HPDE6-E6E7 (cell line): ENCODE data around the gene CEP131.

Experiments used
- DNase-seq: peaks from one replicate; pipeline ENCODE4 v3.0.0; 2011; ENCODE audit warnings: missing footprints; ENCODE audit errors: extremely low spot score

CEP131 gene

GRCh38 chr17:81187120-81187519 lies 35.6 kb downstream of the CEP131 start:
- no peak for DNase-seq

DNA sequence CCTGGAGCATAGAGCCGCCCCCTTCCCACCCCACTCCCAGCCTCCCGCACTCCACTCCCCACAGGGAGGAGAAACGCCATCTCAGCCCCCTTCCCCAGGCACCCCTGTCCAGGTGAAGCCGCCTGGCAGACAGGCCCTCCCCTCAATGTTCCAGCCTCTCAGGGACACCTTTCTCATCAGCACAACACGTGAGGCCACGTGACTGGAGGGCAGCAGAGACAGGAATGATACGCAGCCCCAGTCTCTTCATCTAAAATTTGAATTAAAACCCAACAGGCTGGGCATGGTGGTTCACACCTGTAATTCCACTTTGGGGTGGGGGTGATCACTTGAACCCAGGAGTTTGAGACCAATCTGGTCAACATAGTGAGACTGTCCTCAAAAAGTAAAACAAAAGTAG lies 36.6 kb downstream of the CEP131 start:
- DNase-seq, result no peak

- DNase-seq, result no peak
Measured at GRCh38 chr17:81184555-81184954, 38.2 kb downstream of the CEP131 start.

GRCh38 chr17:81183807-81184206 lies 39.0 kb downstream of the CEP131 start:
- DNase-seq, result no peak

- no peak for DNase-seq
Measured at GRCh38 chr17:81183316-81183715, 39.4 kb downstream of the CEP131 start.

DNA sequence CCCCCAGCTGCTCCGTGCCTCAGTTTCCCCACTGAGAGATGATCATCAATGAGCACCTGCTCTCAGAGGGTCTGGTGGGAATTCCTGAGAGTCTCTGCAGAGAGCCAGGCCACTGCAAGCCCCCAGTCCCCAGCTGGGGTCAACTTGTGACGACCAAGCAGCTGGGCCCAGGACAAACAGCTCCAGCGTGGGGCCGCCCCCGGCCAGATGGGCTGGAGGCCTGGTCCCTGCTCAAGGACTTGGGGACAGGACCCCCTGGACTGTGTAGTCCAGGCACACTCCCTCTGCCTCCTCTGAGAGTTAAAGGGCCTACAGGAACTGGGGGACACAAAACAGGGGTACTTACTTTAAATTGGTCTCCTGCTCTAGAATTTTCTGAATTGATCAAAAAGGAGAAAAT lies 40.2 kb downstream of the CEP131 start:
- DNase-seq, result no peak

DNA sequence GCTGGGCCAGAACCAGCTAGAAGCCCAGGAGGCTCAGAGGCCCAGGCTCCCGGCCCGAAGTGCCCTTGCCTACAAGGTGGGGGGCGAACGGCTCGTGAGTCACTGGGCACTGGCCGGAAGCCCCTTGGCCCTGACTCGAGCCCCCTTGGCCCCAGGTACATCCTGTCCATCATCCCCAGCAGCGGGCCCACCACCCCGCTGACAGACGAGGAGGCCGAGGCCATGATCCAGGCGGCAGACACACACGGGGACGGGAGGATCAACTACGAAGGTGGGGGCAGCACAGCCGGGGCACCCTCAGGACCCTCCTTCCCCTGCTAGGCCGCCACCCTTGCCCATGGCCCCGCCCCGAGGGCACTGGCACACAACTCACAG lies 41.0 kb downstream of the CEP131 start:
- DNase-seq, result no peak

DNA sequence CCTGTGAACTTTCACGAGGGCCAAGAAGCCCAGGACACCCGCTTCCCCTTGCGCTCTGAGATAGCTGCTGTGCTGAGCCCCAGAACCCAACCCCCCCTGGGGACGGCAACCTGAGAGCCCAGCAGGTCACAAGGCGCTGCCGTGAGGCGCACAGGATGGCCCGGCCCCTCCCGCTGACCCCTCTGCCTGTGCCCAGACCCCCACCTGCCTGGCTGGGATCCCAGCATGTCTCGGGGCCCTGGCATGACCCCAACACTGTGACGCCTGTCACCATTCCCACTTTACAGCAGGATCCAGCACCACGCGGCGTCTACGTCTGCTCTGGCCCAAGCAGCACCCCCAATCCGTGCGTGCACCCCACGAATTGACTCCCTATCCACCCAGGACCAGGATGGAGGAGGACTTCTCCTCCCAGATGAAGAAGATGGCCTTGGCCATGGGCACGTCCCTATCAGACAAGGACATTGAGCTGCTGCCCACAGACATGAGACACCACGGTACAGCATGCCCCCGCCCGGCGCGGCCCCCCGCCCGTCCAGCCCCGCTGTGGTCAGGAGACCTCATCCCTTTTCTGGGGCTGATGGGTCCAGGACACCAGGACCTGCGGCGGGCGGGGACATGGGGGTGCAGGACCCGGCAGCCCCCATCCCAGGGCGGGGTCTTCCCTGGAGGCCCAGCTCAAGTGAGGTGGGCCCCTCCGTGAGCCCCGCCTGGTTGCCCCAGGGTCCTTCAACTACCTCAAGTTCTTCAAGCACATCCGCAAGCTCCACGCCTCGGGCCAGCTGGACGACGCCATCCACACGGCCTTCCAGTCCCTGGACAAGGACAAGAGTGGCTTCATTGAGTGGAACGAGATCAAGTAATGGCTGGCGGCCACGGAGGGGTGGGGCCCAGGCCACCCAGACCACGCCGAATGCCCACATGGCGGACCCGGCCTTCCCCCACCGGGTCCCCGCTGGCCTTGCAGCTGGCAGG lies 41.6 kb downstream of the CEP131 start:
- no peak for DNase-seq

GRCh38 chr17:81179861-81180260 lies 42.9 kb downstream of the CEP131 start:
- no peak for DNase-seq

DNA sequence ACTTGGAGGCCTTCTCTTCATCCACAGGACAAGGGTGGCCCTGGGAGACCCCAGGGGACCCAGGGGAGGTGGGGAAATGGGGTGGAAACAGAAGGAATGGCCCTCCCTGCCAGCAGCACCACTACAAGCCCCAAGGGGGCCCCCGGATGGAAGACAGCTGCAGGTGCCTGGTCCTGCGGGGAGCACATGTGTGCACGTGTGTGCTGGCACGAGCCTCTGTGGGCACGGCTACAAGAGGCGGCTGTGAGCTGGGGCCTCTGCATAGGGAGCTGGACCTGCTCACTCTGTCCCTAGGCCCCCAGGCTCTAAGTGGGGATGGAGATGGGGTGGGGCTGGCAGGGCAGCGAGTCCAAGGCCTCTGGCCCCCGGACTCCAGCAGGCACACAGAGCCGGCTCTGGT lies 43.5 kb downstream of the CEP131 start:
- DNase-seq, result no peak

GRCh38 chr17:81178136-81179091 lies 44.4 kb downstream of the CEP131 start:
- no peak for DNase-seq

DNA sequence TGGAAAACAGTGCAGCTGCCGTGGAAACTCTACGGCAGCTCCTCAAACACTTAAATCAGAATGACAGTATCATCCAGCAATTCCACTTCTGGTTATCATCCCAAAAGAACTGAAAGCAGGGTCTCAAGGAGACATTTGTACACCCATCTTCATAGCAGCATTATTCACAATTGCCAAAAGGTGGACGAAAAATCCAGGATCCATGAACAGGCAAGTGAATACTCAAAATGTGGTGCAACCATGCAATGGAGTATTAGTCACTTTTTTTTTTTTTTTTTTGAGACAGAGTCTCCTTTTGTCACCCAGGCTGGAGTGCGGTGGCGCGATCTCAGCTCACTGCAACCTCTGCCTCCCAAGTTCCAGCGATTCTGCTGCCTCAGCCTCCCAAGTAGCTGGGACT lies 46.1 kb downstream of the CEP131 start:
- no peak for DNase-seq

DNA sequence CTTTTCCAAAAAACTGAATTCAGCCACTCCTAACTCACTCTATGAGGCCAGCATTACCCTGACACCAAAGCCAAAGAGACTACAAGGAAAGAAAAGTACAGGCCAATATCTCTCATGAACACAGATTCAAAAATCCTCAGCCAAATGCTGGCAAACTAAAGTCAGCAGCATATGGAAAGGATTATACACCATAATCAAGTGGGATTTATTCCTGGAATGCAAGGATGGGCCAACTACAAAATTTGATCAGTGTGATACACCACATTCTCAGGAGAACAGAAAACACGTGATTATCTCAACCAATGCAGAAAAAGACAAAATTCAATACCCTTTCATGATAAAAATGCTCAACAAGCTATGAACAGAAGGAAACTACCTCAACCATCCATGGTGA lies 49.0 kb downstream of the CEP131 start:
- no peak for DNase-seq

DNA sequence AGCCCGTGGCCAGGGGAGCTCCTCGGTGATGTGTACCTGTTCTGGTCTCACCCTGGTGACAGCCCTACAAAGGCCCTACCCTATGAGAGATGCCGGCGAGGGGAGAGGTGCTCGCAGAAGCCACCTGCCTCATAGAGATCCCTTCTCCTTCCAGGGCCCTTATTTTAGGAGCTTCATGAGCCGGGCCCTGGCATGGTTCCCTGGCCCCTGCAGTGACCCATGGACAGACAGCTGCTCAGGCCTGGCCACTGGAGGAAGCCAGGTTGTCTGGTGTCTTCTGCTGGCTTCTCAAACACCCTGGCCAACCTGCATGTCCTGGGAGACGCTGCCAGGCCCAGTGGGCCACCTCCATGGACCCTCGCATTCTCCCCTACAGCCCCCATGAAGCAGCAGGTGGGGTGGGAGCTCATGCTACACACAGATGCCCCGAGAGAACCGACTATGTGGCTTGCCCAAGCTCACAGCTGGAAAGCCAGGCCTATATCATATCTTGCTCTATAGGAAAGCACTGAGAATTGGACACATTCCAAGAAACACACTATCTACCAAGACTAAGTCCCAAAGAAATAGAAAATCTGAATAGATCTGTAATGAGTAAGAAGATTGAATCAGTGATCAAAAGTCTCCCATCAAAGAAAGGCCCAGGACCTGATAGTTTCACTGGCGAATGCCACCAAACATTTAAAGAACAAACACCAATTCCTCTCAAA lies 49.6 kb downstream of the CEP131 start:
- no peak for DNase-seq

GRCh38 chr17:81171941-81172340 lies 50.8 kb downstream of the CEP131 start:
- DNase-seq, result no peak

GRCh38 chr17:81170727-81171494 lies 51.9 kb downstream of the CEP131 start:
- DNase-seq, result no peak

GRCh38 chr17:81169870-81170309 lies 52.9 kb downstream of the CEP131 start:
- no peak for DNase-seq

GRCh38 chr17:81167638-81168037 lies 55.1 kb downstream of the CEP131 start:
- DNase-seq, result no peak

DNA sequence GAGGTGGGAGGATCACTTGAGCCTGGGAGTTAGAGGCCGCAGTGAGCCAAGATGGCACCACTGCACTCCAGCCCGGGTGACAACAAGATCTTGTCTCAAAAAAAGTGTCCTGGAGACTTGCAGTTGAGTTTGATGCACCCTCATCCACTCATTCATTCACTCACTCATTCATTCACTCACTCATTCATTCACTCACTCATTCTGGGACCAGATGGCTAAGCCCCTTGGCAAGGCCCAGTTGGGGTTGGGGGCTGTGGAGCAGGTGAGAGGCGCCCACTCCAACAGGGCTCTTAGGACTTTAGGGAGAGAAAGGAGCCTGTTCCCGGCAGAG lies 55.6 kb downstream of the CEP131 start:
- no peak for DNase-seq

GRCh38 chr17:81166033-81166492 lies 56.7 kb downstream of the CEP131 start, which contains the start of gene AATK:
TSS of gene AATK (minus strand) at chr17:81166221. CDS start at chr17:81165992, 229 bp downstream.
- DNase-seq, result no peak
